Endothelial cell of umbilical vein (primary cell): ENCODE data around the gene TMEM52B. TPM values are rescaled to one million over a fixed set of nuclear protein-coding genes. Genes with fewer than 3 reads are reported as not detected.

Experiments used
- BruUV-seq: library from RNA; stranded (reverse); fragments of 400-500 nt; replicated peaks from 2 replicates; lab custom pipeline; 2021; lab: Mats Ljungman, UMichigan
- CTCF ChIA-PET: fragments of 300-600, 350-600 bp; sonication (Branson Sonifier 250); formaldehyde crosslinking; loops from one replicate; lab custom pipeline; 2021; ENCODE audit warnings: antibody characterized with exemption, inconsistent platforms; lab: Charles Lee
- POLR2A ChIA-PET: fragments of 300-600, 350-600 bp; sonication (Branson Sonifier 250); formaldehyde crosslinking; loops from one replicate; lab custom pipeline; 2021; ENCODE audit warnings: antibody characterized with exemption, inconsistent platforms; lab: Charles Lee
- DNase-seq: peaks from one replicate; pipeline ENCODE4 v3.0.0-alpha.2; 2011; ENCODE audit warnings: low read depth, low spot score
- FAIRE-seq: peaks from 2 replicates; lab custom pipeline; 2011; peaks lifted over from hg19 to GRCh38; lab: Jason Lieb, UNC
- H2AFZ ChIP-seq: 2 replicates; pipeline ENCODE4 v1.6.0; 2012; ENCODE audit warnings: low read depth, low read length, control low read depth, inconsistent platforms
- H3K27ac ChIP-seq: 2 replicates; pipeline ENCODE4 v1.5.1; 2011; ENCODE audit warnings: low read depth, mild to moderate bottlenecking, control low read depth, low read length, moderate library complexity; ENCODE audit not compliant: insufficient read depth
- H3K27me3 ChIP-seq, 2 experiments: 2 replicates each; pipeline versions ENCODE4 v1.6.0 to v1.6.1; 2011; ENCODE audit warnings: low read length in 2 of 2, mixed read lengths in 1 of 2; ENCODE audit not compliant: control insufficient read depth in 2 of 2, insufficient read depth in 2 of 2
- H3K36me3 ChIP-seq, 2 experiments: 2 replicates in 1 of 2; 3 replicates in 1 of 2; pipeline ENCODE4 v1.5.1; 2011; ENCODE audit warnings: low read length in 2 of 2, mild to moderate bottlenecking in 1 of 2, moderate library complexity in 1 of 2; ENCODE audit not compliant: control insufficient read depth in 2 of 2, insufficient read depth in 2 of 2; ENCODE audit errors: extremely low read depth in 1 of 2
- H3K4me1 ChIP-seq: 3 replicates; pipeline ENCODE4 v1.5.1; 2011; ENCODE audit warnings: mild to moderate bottlenecking, low read length; ENCODE audit not compliant: control insufficient read depth, insufficient read depth; ENCODE audit errors: extremely low read depth
- H3K4me2 ChIP-seq: 2 replicates; pipeline ENCODE4 v1.6.1; 2011; ENCODE audit warnings: low read length, control low read depth, mixed read lengths; ENCODE audit not compliant: insufficient read depth
- H3K4me3 ChIP-seq, 3 experiments: fragments of 200-600 bp in 1 of 3; sonication (generic), shearing (Covaris generic) in 1 of 3; replicated peaks in 1 of 3; 2 replicates each; pipeline ENCODE4 v1.5.1; 2011 to 2016; ENCODE audit warnings: control low read depth in 3 of 3, low read length in 3 of 3, mild to moderate bottlenecking in 2 of 3, inconsistent platforms in 1 of 3, low read depth in 1 of 3, moderate library complexity in 1 of 3; ENCODE audit not compliant: insufficient read depth in 1 of 3
- H3K79me2 ChIP-seq: 2 replicates; pipeline ENCODE4 v1.6.0; 2012; ENCODE audit warnings: low read length, inconsistent platforms; ENCODE audit not compliant: control insufficient read depth, insufficient read depth
- H3K9ac ChIP-seq: replicated peaks from 2 replicates; pipeline ENCODE3; 2011; ENCODE audit warnings: low read length, control low read depth; ENCODE audit not compliant: insufficient read depth; ENCODE audit errors: extremely low read depth
- H3K9me1 ChIP-seq: replicated peaks from 3 replicates; pipeline ENCODE4 v1.6.0; 2011; ENCODE audit warnings: mild to moderate bottlenecking, low read length; ENCODE audit not compliant: control insufficient read depth, insufficient read depth; ENCODE audit errors: extremely low read depth
- H3K9me3 ChIP-seq: replicated peaks from 2 replicates; pipeline ENCODE4 v1.5.1; 2012; ENCODE audit warnings: low read length, inconsistent platforms; ENCODE audit not compliant: control insufficient read depth, insufficient read depth
- H4K20me1 ChIP-seq: replicated peaks from 2 replicates; pipeline ENCODE3; 2011; ENCODE audit warnings: mild to moderate bottlenecking, low read length; ENCODE audit not compliant: control insufficient read depth, insufficient read depth; ENCODE audit errors: extremely low read depth
- EZH2 ChIP-seq: IDR thresholded peaks from 2 replicates; pipeline ENCODE4 v1.6.1; 2012; ENCODE audit warnings: borderline replicate concordance, low read depth, mild to moderate bottlenecking, moderate library complexity, low read length, inconsistent platforms; ENCODE audit not compliant: severe bottlenecking
- FOS ChIP-seq: IDR thresholded peaks from 2 replicates; pipeline ENCODE4 v1.6.1; 2011; ENCODE audit warnings: mild to moderate bottlenecking, low read length, moderate library complexity, borderline replicate concordance; ENCODE audit not compliant: insufficient read depth
- GATA2 ChIP-seq: IDR thresholded peaks from 2 replicates; pipeline ENCODE4 v1.7.0; 2011; ENCODE audit warnings: low read depth, mild to moderate bottlenecking, moderate library complexity, mixed read lengths, low read length; ENCODE audit not compliant: insufficient read length, insufficient read depth
- JUN ChIP-seq: IDR thresholded peaks from 2 replicates; pipeline ENCODE4 v1.6.1; 2011; ENCODE audit warnings: borderline replicate concordance, low read depth; ENCODE audit not compliant: insufficient read length, insufficient read depth
- MAX ChIP-seq: IDR thresholded peaks from 2 replicates; pipeline ENCODE4 v1.6.1; 2011; ENCODE audit not compliant: insufficient read depth, insufficient read length
- MYC ChIP-seq: IDR thresholded peaks from one replicate; pipeline ENCODE4 v1.6.1; 2011; ENCODE audit warnings: mild to moderate bottlenecking, low read depth, low read length
- POLR2A ChIP-seq: IDR thresholded peaks from 2 replicates; pipeline ENCODE4 v1.6.1; 2012; ENCODE audit warnings: low read depth, mild to moderate bottlenecking, control low read depth, low read length
- POLR2AphosphoS5 ChIP-seq: IDR thresholded peaks from 2 replicates; pipeline ENCODE4 v1.6.1; 2012; ENCODE audit warnings: low read depth, mild to moderate bottlenecking, control low read depth, low read length, moderate library complexity; ENCODE audit not compliant: insufficient read depth
- dilution Hi-C: fragments of 300-500 bp; cut with MboI; formaldehyde crosslinking; loops from one replicate; pipeline ENCODE4 v1.15.0; 2019; ENCODE audit warnings: low sequenced_read_pairs; ENCODE audit not compliant: extremely low pct_ligation_motif_present
- intact Hi-C: fragments of 100-400 bp; cut with micrococcal nuclease; formaldehyde crosslinking; loops from one replicate; pipeline ENCODE4 v1.10.0; 2022
- polyA plus RNA-seq, 4 experiments: library from polyadenylated mRNA; depleted of rRNA in 3 of 4; stranded (reverse) in 3 of 4; unstranded in 1 of 4; fragments of >200 nt; gene quantifications; 2 replicates each; pipeline versions ENCODE4 v1.2.1 to v1.2.3, GENCODE V29; 2011 to 2012; ENCODE audit warnings: missing spikeins in 1 of 4
- total RNA-seq: library from RNA; stranded (reverse); gene quantifications from 2 replicates; pipeline ENCODE4 v1.2.3, GENCODE V29; 2021
- TF ChIP-seq, protein P1 (sequence below), 2 donors: IDR thresholded peaks; 1 replicate in 1 of 2; 2 replicates in 1 of 2; pipeline ENCODE4 v1.5.1; 2011; ENCODE audit warnings: low read length in 2 of 2, mild to moderate bottlenecking in 2 of 2, moderate library complexity in 2 of 2, control low read depth in 1 of 2, inconsistent platforms in 1 of 2, low read depth in 1 of 2; ENCODE audit not compliant: insufficient read depth in 1 of 2; ENCODE audit errors: extremely low read depth in 1 of 2

TMEM52B gene
- total and polyA plus RNA-seq, 2 donors (not counting 3 experiments of a cell fraction or from before 2014, with no cell fraction given): 0.24 TPM; not detected in 1

- H2AFZ ChIP-seq: no peak within 1 kb of the TSS
- no TSS peak for BruUV-seq
- no peak within 1 kb of the TSS for H3K9ac ChIP-seq
- CTCF ChIA-PET: interaction anchor here (1.8 to 2.3 kb wide), 3 partner anchors 11 to 19 kb away, joined by 5 to 12 read pairs (median 6); no protein-coding TSS in a partner anchor
- no peak within 1 kb of the TSS for H3K4me3 ChIP-seq
- no peaks in the 10 kb centered on the region for H3K79me2 ChIP-seq
- intact Hi-C loops (no loop called here), dilution Hi-C loops (no loop called here)
- no peak within 1 kb of the TSS for H3K27ac ChIP-seq
- DNase-seq: no peak
- POLR2A ChIA-PET: no interaction called here
- H3K9me1 ChIP-seq: no peaks in the 10 kb centered on the region
- H3K36me3 ChIP-seq: no peaks in the 10 kb centered on the region
- H3K9me3 ChIP-seq: no peaks in the 10 kb centered on the region
- H4K20me1 ChIP-seq: no peaks in the 10 kb centered on the region
- H3K4me1 ChIP-seq: no peaks in the 10 kb centered on the region
- no peak within 1 kb of the TSS for H3K4me2 ChIP-seq
- FAIRE-seq: no peak
- TF ChIP-seq POLR2A (no peak), POLR2AphosphoS5 (no peak), EZH2 (no peak), JUN (no peak), MAX (no peak), FOS (no peak), GATA2 (no peak), MYC (no peak)
- TF ChIP-seq, protein P1, sequence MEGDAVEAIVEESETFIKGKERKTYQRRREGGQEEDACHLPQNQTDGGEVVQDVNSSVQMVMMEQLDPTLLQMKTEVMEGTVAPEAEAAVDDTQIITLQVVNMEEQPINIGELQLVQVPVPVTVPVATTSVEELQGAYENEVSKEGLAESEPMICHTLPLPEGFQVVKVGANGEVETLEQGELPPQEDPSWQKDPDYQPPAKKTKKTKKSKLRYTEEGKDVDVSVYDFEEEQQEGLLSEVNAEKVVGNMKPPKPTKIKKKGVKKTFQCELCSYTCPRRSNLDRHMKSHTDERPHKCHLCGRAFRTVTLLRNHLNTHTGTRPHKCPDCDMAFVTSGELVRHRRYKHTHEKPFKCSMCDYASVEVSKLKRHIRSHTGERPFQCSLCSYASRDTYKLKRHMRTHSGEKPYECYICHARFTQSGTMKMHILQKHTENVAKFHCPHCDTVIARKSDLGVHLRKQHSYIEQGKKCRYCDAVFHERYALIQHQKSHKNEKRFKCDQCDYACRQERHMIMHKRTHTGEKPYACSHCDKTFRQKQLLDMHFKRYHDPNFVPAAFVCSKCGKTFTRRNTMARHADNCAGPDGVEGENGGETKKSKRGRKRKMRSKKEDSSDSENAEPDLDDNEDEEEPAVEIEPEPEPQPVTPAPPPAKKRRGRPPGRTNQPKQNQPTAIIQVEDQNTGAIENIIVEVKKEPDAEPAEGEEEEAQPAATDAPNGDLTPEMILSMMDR (IDR thresholded peaks at IDR 0.05; ENCODE audit: extremely low read depth in 1 of 2, insufficient read depth in 1 of 2, low read depth in 1 of 2, low read length in 2 of 2): no peak
- H3K27me3 ChIP-seq: peaks cover 4 to 10% of the 10 kb centered on the region in 2 experiments
Measured at GRCh38 chr12:10171973-10172728, 6.7 kb upstream of the TMEM52B start, which contains the start of gene OLR1. Gene OLR1 (minus strand): TSS chr12:10172132. CDS start chr12:10172077, 55 bp downstream.
